Measurements from ENCODE around the gene TENM3. TPM values are rescaled to one million over a fixed set of nuclear protein-coding genes. Genes with fewer than 3 reads are reported as not detected.

Gene TENM3
- total and polyA plus RNA-seq, 10 of the 15 experiments (the other 5 are each of a cell fraction or from before 2014, with no cell fraction given) = 0.01 to 1.7 (median 0.08) TPM; not detected in 2

GRCh38 chr4:182625193-182625592 lies 382.0 kb downstream of the TENM3 start (continued):
- TF ChIP-seq TCF7 (IDR thresholded peaks at IDR 0.05; ENCODE audit: borderline replicate concordance) (no peak), TCF12 (IDR thresholded peaks at IDR 0.05; ENCODE audit: low read depth, low read length) (no peak), HSF1 (IDR thresholded peaks at IDR 0.05; ENCODE audit: low read depth, low read length) (no peak), HCFC1 (IDR thresholded peaks at IDR 0.05; ENCODE audit: low read length) (no peak), WRNIP1 (IDR thresholded peaks at IDR 0.05; ENCODE audit: borderline replicate concordance, low read depth, low read length) (no peak), MTA2 (IDR thresholded peaks at IDR 0.05; ENCODE audit: low read depth) (no peak), ZSCAN29 (IDR thresholded peaks at IDR 0.05) (no peak)

- H2AFZ ChIP-seq (ENCODE audit: control insufficient read depth, low read depth, low read length) = no peak overlapping the region
- no peaks in the 10 kb centered on the region for H3K27me3 ChIP-seq (replicated peaks in 1 of 2; ENCODE audit: control insufficient read depth in 2 of 2, insufficient read depth in 2 of 2, low read length in 1 of 2)
- FAIRE-seq = no peak
- ChIA-PET RAD21 (ENCODE audit: unreplicated experiment) (no interaction called here), SMC1A (ENCODE audit: uncharacterized antibody, unreplicated experiment) (no interaction called here), CTCF (no interaction called here), POLR2A (no interaction called here)
- no peaks in the 10 kb centered on the region for H3K36me3 ChIP-seq (ENCODE audit: control insufficient read depth in 2 of 2, insufficient read depth in 2 of 2, low read length in 1 of 2)
- no peak overlapping the region for H3K4me3 ChIP-seq
- H3K9me3 ChIP-seq (replicated peaks; ENCODE audit: control insufficient read depth, insufficient read depth, low read length) = no peaks in the 10 kb centered on the region
- H4K20me1 ChIP-seq (ENCODE audit: control insufficient read depth, insufficient read depth) = no peaks in the 10 kb centered on the region
- H3K79me2 ChIP-seq (ENCODE audit: control insufficient read depth, insufficient read depth, low read length) = no peaks in the 10 kb centered on the region
- no peak for ATAC-seq
- H3K4me2 ChIP-seq (ENCODE audit: control insufficient read depth, insufficient read depth) = no peak overlapping the region
- in situ Hi-C loops (cut with MboI) = no loop called here
- H3K9ac ChIP-seq (ENCODE audit: control insufficient read depth, insufficient read depth, low read length) = no peak overlapping the region
- WGBS (ENCODE audit: insufficient coverage, insufficient replicate concordance, low lambda C conversion rate, missing lambda C conversion rate) = 61% methylated on average over 6 of the region's 6 CpGs
- no peaks in the 10 kb centered on the region for H3K4me1 ChIP-seq (ENCODE audit: control insufficient read depth, insufficient read depth, low read length)
- H3K27ac ChIP-seq (ENCODE audit: control insufficient read depth, insufficient read depth) = no peak overlapping the region
- DNase-seq (ENCODE audit: low read depth, low spot score) = no peak
- no TSS peak for BruUV-seq (replicated peaks)
- intact Hi-C loops (cut with micrococcal nuclease; ENCODE audit: unreplicated experiment) = no loop called here
- TF ChIP-seq NRF1 (conservative IDR thresholded peaks at IDR 0.05; ENCODE audit: low read depth, low read length) = no peak
- TF ChIP-seq CBFB (IDR thresholded peaks at IDR 0.05; ENCODE audit: low read depth) = no peak
- TF ChIP-seq HSF1 (IDR thresholded peaks at IDR 0.05; ENCODE audit: low read depth, low read length) = no peak
- no peak for TF ChIP-seq MXI1 (IDR thresholded peaks at IDR 0.05; ENCODE audit: low read depth, low read length)
- no peak for TF ChIP-seq RCOR1 (conservative IDR thresholded peaks at IDR 0.05; ENCODE audit: low read depth, low read length)
- no peak for TF ChIP-seq BACH1 (IDR thresholded peaks at IDR 0.05; ENCODE audit: borderline replicate concordance)
- TF ChIP-seq FOS (IDR thresholded peaks at IDR 0.05; ENCODE audit: borderline replicate concordance, extremely low read depth, insufficient read length) = no peak
These were observed 384.8 kb downstream of the TENM3 start for GRCh38 chr4:182627996-182628395.

Measured in GM12878 (cell line).